ENCODE measurements around the gene NFKBIE. TPM values are rescaled to one million over a fixed set of nuclear protein-coding genes. Genes with fewer than 3 reads are reported as not detected.

The NFKBIE gene
- total and polyA plus RNA-seq, 8 donors, result 0.89 to 23.5 (median 10.3) TPM; not detected in 2

- H3K9me3 ChIP-seq, result no peaks in the 10 kb centered on the region
- no peak overlapping the region for H3K4me3 ChIP-seq
- H3K4me1 ChIP-seq, result no peaks in the 10 kb centered on the region
- H3K27ac ChIP-seq, result no peak overlapping the region
- H3K36me3 ChIP-seq, result no peaks in the 10 kb centered on the region
- TF ChIP-seq POLR2A (IDR thresholded peaks at IDR 0.05) (no peak), EP300 (IDR thresholded peaks at IDR 0.05) (no peak), POLR2AphosphoS5 (IDR thresholded peaks at IDR 0.05) (no peak)
- TF ChIP-seq, protein P1, sequence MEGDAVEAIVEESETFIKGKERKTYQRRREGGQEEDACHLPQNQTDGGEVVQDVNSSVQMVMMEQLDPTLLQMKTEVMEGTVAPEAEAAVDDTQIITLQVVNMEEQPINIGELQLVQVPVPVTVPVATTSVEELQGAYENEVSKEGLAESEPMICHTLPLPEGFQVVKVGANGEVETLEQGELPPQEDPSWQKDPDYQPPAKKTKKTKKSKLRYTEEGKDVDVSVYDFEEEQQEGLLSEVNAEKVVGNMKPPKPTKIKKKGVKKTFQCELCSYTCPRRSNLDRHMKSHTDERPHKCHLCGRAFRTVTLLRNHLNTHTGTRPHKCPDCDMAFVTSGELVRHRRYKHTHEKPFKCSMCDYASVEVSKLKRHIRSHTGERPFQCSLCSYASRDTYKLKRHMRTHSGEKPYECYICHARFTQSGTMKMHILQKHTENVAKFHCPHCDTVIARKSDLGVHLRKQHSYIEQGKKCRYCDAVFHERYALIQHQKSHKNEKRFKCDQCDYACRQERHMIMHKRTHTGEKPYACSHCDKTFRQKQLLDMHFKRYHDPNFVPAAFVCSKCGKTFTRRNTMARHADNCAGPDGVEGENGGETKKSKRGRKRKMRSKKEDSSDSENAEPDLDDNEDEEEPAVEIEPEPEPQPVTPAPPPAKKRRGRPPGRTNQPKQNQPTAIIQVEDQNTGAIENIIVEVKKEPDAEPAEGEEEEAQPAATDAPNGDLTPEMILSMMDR (IDR thresholded peaks at IDR 0.05), result no peak
- WGBS, 5 donors, result 40 to 45% (median 45%) methylated on average over 7 of the region's 7 CpGs
- DNase-seq, result no peak
- intact Hi-C loops (cut with DNase I; ENCODE audit: low total_unique reads), result no loop called here
- peaks cover 0 to 98% (median 71%) of the 10 kb centered on the region in 3 donors for H3K27me3 ChIP-seq
Measured at GRCh38 chr6:44289726-44290260, 24.4 kb upstream of the NFKBIE start.

DNA sequence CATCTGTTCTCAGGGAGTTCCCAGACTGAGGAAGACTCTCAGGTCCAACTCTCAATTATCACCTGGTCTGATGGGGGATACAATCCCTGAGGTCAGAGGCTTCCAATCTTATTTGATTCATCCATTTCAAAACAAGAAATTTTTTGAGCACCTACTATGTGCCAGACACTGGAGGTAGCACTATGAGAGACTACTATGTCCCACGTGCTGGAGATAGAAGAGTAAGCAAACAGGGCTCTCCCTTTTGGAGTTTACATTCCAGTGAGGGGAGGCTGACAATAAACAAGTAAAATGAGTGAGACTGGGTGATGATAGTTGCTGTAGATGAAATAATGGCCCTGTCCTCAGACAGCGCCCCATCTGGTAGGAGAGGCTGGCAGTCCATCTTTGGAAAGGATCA lies 21.4 kb upstream of the NFKBIE start:
- Histone ChIP-seq H3K36me3 (no peaks in the 10 kb centered on the region), H3K27ac (no peak overlapping the region), H3K27me3 (peaks cover 0 to 92% (median 49%) of the 10 kb centered on the region in 3 donors), H3K4me3 (no peak overlapping the region), H3K9me3 (no peaks in the 10 kb centered on the region), H3K4me1 (no peaks in the 10 kb centered on the region)
- 34 to 57% (median 52%) methylated on average over 2 of the region's 2 CpGs for WGBS, 5 donors
- intact Hi-C loops (cut with DNase I; ENCODE audit: low total_unique reads), result no loop called here
- TF ChIP-seq, protein P1 (IDR thresholded peaks at IDR 0.05), result no peak
- TF ChIP-seq EP300 (IDR thresholded peaks at IDR 0.05) (no peak), POLR2A (IDR thresholded peaks at IDR 0.05) (no peak), POLR2AphosphoS5 (IDR thresholded peaks at IDR 0.05) (no peak)
- DNase-seq, result no peak

DNA sequence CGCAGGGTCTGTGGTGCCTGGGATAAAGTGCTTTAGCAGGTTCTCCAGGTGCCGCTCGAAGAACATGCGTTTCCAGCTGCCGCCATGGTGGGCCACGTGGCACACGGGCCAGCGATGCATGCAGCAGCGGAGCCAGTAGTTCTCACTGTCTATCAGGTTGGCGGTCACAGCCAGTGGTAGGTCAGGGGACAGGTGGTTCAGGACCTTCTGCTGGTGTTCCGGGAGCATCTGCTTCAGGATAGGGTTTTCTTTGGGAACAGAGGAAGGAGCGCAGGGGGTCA lies 20.9 kb upstream of the NFKBIE start:
- no peaks in the 10 kb centered on the region for H3K36me3 ChIP-seq
- WGBS, 5 donors, result 85 to 96% (median 89%) methylated on average over 5 to 12 of the region's 12 CpGs
- TF ChIP-seq POLR2A (IDR thresholded peaks at IDR 0.05) (no peak), POLR2AphosphoS5 (IDR thresholded peaks at IDR 0.05) (no peak), EP300 (IDR thresholded peaks at IDR 0.05) (no peak)
- TF ChIP-seq, protein P1 (IDR thresholded peaks at IDR 0.05), result no peak
- no peak for DNase-seq
- no peak overlapping the region for H3K4me3 ChIP-seq
- intact Hi-C loops (cut with DNase I; ENCODE audit: low total_unique reads), result no loop called here
- H3K27ac ChIP-seq, result no peak overlapping the region
- H3K9me3 ChIP-seq, result no peaks in the 10 kb centered on the region
- H3K4me1 ChIP-seq, result no peaks in the 10 kb centered on the region
- H3K27me3 ChIP-seq, result peaks cover 0 to 87% (median 43%) of the 10 kb centered on the region in 3 donors

DNA sequence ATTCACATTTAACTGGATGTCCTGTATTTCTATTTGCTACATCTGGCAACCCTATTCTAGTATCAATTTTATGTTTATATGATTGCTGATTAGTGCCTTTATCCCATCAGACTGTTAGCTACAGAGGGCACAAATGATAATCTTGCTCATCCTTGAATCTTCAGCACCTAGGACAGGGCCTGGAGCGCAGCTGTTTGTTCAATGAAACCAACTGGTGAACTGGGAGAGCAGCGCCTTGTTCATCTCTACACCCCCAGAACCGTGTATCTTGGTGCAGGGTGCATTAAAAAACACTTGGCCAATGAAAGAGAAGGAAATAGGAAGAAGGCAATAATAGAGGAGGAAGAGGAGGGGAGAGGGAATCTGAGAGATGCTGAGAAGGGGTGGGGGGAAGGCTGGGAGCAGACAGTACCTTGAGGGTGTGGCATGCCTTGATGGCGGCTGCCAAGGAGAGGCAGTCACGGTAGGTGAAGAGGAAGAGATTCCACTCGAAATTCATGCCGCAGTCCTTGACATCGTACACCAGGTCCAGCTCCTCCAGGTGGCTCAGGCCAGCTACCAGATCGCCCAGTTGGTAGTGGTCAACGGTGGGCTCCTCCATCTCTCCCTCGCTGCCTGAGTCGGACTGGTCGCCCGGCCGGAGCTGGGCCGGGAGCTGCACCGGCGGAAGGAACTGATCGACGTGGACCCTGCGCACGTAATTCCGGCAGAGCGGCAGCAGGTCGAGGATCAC lies 20.4 kb upstream of the NFKBIE start:
- peaks cover 0 to 82% (median 40%) of the 10 kb centered on the region in 3 donors for H3K27me3 ChIP-seq
- intact Hi-C loops (cut with DNase I; ENCODE audit: low total_unique reads), result no loop called here
- DNase-seq, result no peak
- H3K9me3 ChIP-seq, result no peaks in the 10 kb centered on the region
- no peaks in the 10 kb centered on the region for H3K36me3 ChIP-seq
- WGBS, 5 donors, result 70 to 79% (median 73%) methylated on average over 25 of the region's 25 CpGs
- H3K27ac ChIP-seq, result no peak overlapping the region
- no peak for TF ChIP-seq POLR2AphosphoS5 (IDR thresholded peaks at IDR 0.05)
- TF ChIP-seq POLR2A (IDR thresholded peaks at IDR 0.05), result no peak
- TF ChIP-seq EP300 (IDR thresholded peaks at IDR 0.05), result no peak
- TF ChIP-seq, protein P1 (IDR thresholded peaks at IDR 0.05), result no peak
- no peaks in the 10 kb centered on the region for H3K4me1 ChIP-seq
- H3K4me3 ChIP-seq, result no peak overlapping the region
